ENCODE data around the gene TXNRD1.
"Not testable (repeated sequence)": the region's sequence is repeated elsewhere in the genome, so short reads cannot be mapped to it uniquely, and the experiment has no call there.

Gene TXNRD1

DNA sequence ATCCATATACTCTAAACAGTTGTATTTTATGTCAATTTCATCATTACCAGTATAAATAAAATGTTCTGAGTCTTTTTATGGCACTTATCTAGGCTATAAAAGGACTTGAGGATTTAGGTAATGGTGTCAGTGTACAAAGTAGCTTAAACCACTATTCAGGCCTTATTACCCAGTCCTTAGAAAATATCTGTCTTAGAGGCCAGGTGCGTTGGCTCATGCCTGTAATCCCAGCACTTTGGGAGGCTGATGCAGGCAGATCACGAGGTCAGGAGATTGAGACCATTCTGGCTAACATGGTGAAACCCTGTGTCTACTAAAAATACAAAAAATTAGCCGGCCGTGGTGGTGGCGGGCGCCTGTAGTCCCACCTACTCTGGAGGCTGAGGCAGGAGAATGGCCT, 112.7 kb downstream of the TXNRD1 start:
- not testable (repeated sequence) for DNase-seq (ENCODE audit: low spot score)

DNA sequence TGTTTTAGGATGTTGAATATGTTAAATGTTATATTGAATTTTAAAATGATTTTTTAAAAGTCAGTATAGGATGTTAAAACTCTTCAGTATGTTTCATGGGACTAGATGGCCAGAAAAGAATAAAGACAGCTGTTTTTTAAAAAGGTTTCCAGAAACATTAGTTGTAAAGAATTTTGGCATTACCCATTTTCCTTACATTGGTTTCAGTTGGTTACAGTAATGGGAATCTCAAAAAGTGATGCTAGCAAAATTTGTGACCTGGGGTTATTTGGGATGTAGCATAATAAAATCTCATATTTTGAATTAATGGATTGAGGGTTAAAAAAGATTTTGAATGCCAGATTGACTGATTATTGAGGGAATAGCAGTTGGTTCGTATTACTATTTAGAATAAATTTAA, 113.2 kb downstream of the TXNRD1 start:
- no peak for DNase-seq (ENCODE audit: low spot score)

DNA sequence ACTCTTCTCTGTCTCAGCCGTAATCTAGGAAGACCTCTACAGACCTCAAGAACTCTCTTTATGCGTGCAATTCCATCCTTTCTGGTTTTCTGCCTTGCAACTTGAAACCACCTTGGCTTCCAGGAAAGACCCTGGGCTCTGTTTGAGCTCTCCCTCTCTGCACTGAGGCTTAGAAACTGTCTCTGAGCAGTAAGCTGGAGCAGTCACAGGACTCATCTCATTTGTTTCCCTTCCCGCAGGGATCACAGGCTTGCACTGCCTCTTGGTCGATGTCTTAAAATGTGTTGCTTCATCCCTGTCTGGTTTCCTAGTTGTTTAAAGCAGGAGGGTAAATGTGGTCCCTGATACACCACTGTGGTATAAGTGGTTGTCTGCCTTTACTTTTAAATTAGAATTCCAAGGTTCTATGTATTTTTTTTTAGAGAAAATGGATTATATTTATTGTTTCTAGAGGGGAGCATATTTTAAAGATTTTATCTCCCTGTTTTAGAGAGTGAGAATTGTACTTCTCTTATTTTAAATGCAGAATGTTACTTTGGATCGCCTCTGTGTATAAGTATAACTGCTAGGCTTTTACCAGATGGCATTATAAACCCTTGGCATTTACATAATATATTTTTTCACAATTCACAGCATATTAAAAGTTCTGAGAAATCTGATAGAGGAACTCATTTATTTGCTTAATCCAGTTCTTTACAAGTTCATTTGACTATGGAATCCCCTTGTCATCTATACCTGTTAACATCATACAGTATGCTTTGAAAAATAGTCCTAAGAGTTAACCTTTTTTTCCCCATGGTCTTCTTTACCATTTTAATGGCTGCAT, 114.3 kb downstream of the TXNRD1 start:
- DNase-seq (ENCODE audit: low spot score), result no peak

DNA sequence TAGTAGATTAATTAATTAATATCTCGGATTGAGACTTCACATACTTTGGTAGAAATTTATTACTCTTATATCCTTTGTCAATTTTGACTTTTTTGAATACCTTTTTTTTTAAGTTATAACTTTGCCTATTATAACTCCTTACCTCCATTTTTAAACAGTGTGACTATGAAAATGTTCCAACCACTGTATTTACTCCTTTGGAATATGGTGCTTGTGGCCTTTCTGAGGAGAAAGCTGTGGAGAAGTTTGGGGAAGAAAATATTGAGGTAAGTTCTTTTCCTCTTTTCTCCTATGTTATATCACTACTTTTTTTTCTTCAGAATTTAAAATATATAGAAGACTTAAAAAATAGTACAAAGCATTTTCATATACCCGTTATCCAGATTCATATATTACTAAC, 115.8 kb downstream of the TXNRD1 start:
- no peak for DNase-seq (ENCODE audit: low spot score)

DNA sequence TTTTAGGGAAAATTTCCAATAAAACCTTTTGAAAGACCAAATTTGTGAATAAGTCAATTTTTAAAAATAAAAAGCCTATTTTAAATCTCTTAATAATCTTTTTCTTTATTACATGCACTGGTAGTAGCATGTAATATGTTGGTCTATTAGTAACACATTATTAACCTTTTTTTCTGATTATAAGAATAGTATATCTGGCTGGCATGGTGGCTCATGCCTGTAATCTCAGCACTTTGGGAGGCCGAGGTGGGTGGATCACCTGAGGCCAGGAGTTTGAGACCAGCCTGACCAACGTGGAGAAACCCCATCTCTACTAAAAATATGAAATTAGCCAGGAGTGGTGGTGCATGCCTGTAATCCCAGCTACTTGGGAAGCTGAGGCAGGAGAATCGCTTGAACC, 116.7 kb downstream of the TXNRD1 start:
- DNase-seq (ENCODE audit: low spot score), result not testable (repeated sequence)

DNA sequence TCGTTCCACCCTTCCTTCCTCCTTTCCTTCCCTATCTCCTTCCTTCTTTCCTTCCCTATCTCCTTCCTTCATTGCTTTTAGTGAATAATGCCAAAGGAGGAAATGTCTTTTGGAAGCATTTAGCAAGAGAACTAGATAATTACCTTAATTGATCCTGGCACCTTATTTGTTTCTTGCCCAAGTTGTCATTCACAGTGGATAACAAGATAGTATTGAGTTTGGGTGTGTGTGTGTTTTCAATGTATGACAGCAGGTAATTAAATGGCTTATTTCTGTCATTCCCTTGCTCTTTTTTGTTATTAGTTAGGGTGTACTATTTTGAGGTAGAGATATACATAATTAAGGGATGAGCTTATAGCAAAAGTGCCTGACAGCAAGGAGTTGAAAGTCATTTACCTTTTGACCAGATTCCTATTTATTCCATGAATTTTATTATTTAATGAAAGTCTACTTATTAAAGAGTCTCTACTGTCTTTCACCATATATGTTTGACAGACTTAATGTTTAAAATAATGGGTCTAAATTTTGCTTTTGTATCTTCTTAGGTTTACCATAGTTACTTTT, 118.2 kb downstream of the TXNRD1 start:
- DNase-seq (ENCODE audit: low spot score), result no peak

DNA sequence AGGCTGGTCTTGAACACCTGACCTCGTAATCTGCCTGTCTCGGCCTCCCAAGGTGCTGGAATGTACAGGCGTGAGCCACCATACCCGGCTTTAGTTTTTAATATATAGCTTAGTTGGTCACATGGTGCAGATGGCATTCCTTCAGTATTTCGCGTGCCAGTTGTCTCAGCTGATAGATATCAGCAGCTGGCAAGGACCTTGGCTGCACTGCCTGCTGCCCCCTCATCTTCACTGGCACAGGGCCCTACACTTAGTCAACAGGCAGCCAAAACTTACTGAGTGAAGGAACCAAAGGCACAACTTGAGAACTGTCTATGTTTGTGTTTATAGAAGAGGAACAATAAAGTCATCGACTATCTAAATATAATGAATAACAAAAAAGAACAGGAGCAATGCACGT, 119.0 kb downstream of the TXNRD1 start:
- DNase-seq (ENCODE audit: low spot score), result no peak

DNA sequence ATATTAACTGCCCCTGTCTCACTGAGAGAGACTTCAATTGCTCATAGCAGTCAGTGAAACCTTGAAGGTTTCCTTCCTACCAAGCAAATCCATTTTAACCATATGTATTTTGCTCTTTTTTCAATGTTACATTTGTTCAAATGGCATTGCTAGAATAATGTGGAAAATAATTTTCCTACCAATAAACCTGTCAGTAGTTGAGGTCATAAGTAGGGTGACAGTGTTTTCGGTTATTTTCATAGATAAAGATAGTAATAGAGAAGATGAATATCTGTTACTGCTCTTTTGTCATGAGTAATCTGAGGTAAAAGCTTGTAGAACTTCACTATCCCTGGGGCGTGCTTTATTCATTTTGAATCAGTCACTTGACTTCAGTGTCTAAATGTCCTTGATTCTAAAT, 120.5 kb downstream of the TXNRD1 start:
- DNase-seq (ENCODE audit: low spot score), result no peak

DNA sequence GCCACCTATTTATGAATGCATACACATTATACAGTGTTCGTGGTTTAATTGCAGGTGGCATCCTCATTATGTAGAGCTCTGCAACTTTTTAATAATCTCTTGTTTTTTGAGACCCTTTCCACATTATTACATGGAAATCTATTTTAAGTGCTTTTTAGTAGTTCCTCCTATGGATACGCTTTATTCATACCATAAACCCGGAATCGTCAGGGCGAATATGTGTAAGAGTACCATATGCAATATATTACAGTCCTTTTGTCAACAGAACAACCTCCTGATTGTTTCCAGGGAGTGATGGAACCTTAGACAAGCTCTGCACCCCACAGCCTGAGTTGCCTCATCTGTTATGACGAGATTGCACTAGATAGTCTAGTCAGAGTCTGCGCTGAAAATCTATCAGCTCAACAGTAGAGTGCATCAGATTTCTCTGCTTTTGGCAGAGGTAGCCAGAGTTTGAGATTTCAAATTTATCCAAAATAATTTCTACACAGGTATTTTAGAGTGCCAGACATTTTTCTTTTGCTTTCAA, 121.5 kb downstream of the TXNRD1 start:
- DNase-seq (ENCODE audit: low spot score), result no peak

DNA sequence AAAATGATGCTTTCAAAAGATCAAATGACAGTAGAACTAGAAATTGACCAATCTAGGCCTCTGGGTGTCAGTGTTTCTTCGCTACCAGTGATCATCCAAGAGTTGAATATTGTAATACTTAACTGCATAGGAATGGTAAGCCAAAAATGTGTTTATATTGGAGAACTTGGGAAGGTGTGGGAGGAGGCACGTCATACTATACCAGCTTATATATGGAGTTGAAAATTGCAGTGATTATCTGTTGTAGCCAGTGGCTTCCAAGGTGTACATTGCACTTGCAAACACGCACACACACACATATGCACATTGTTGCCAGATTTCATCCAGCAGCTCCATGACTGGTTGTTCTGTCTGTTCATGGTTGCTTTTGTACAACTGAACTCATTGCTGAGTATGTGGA, 124.1 kb downstream of the TXNRD1 start:
- no peak for DNase-seq (ENCODE audit: low spot score)

DNA sequence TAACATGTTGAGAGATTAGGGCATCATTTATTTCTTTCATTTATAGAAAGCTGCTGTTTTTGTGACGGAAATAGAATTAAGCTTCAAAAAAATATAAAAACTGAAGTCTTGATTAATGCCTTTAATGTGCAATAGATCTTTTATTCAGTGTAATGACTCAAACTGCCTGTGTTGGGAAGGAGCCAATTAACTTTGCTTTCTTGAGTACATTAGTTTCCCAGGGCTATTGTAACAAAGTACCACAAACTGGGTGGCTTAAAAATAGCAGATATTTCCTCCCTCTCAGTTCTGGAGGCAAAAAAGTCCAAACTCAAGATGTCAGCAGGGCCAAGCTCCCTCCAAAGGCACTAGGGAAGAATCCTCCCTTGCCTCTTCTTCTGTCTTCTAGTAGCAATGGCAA, 124.6 kb downstream of the TXNRD1 start:
- DNase-seq (ENCODE audit: low spot score), result no peak

DNA sequence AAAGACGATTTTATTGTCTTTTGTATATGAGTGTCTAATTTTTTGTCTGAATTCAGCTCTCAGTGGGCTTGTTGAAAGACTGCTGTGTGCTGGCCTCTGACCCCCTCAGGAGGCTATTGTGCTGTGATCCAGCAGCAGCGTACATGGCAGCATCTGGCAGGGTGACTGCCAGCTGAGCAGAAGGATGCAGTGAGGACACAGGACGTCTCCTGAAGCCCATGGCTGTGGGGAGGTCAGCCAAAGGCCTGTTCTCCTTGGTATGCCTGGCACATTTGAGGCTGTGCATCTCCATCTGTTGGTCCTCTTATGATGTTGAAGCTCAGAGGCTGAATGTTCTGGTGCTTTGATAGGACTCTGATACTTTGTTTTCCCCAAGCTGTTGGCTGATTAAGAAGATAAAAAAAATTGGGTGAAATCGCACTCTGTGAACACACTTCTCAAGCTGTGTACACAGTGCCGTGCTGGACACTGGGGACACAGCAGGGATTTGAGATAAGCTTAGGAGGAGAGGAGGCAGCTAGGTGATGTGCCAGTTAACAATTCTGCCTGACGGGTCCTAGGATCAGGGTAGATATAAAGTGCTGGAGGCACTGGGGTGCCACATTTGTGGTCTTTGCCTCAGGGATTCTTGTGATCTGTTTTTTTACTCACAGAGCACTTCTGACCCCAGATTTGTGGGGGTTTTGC, 125.5 kb downstream of the TXNRD1 start:
- DNase-seq (ENCODE audit: low spot score), result no peak

DNA sequence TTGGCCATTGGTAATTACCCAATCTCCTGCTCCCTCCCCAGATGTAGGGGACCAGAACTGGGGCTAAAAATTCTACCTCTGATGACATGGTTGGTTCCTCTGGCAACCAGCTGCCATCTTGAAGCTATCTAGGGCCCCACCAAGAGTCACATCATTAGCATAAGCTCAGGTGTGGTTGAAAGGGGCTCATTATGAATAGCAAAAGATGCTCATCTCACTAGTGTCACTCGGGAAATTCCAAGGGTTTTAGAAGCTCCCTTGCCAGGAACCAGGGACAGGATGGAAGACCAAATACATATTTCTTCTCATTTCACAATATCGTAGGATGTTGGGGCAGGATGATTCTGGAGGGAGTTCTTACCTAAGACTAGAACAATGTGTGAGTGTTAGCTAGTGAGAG, 126.6 kb downstream of the TXNRD1 start:
- DNase-seq (ENCODE audit: low spot score), result no peak

DNA sequence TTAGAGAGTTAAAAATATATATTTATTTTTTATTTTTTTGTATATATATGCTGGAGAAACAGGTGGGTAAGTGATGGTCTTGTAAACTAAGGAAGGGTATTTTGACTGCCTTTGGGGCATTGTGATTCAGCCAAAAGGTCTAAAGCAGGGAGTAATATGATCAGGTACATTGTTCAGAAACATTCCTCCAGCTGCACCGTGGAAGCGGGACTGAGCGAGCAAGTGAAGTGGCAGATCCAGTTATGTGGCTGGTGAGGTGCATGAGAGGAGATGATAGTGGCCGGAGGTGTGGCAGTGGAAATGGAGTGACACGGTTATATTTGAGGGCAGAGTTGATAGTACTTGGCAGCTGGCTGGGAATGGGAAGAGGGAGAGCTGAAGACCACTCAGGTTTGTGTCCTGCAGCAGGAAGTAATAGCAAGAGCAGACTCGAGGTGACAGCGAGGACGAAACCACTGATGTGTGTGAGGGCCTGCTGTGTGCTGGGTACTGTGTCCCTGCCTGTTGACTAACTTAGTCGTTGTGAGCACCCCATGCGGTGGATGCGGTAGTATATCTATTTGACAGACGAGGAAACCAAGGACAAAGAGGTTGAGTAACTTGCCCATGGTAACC, 127.2 kb downstream of the TXNRD1 start:
- no peak for DNase-seq (ENCODE audit: low spot score)

DNA sequence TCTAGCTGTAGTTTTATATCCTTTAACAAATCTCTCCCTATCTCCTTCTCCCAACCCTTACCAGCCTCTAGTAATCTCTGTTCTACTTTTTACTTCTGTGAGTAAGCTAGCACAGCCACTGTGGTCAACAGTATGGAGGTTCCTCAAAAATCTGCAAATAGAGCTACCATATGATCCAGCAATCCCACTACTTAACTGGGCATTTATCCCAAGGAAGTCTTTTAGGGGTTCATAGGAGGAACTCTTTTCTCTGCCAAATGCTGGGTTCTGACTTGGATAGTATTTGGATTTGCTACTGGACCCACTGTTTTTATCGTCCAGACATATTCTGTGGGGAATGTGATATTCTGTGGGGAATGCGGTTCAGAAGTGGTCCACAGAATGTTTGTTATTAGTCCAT, 129.1 kb downstream of the TXNRD1 start:
- DNase-seq (ENCODE audit: low spot score), result no peak

DNA sequence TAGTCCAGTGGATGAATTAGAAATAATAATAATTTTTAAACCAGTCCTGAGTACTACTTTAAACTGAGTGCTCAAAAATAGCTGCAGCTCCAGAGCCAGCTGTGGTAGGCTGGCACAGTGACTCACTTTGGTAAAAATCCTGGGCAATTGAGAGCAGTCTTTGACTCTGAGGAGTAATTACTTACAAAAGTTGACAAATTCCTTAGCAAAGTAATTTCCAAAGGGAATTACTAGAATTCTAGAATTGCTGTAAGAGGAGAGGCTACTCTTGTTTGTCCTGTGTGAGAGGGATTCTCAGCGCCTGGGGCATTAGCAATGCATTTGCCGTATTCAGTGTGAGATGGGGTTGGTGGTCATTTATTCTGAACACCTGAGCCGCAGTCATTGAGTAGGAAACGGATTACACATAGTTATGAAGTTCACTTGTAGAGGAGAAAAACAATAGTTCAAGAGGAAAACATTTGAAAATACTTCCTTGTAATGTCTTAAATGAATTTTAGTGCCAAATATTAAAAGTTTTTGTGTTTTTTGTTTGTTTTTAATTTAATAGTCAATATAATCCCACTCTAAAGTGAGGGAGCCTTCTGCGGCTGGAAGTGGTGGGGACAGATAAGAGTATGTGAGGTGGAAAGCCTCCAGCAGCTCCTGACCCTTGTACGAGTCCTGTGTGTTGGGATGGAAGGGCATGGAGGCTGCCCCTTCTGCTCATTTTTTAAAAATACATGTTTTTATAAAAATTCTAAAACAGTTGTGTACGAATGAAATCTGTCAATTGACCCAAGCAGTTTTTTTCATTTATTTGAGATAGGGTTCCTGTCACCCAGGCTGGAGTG, 129.9 kb downstream of the TXNRD1 start:
- no peak for DNase-seq (ENCODE audit: low spot score)

DNA sequence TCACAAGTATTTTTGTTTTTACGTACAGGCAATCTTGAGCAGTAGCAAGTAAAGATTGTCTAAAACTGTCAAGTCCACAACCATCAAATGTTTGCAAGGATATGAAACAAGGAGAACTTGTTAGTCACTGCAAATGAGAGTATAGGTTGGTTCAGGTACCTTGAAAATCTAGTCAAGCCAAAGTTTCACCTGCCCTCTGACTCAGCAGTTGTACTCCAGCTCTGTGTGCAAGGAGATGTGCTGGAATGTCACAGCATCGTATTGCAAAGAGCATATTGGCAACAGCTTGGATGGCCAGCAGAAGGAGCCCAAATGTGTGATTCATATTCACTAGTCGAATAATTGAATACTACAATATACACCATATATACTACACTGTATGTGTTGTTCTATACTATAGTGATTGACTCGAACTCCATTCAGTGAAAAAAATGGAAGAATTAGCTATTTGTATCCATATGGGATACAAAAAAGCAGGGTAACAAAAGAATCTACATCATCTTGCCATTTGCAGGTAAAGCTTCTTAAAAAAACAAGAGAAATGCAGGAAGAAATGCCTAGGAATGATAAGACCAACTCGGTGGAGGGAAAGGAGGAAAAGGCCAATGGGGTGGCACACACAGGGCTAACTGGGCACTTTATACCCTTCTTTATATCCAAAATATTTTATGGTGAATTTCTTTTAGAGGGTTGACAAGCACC, 131.9 kb downstream of the TXNRD1 start:
- no peak for DNase-seq (ENCODE audit: low spot score)

DNA sequence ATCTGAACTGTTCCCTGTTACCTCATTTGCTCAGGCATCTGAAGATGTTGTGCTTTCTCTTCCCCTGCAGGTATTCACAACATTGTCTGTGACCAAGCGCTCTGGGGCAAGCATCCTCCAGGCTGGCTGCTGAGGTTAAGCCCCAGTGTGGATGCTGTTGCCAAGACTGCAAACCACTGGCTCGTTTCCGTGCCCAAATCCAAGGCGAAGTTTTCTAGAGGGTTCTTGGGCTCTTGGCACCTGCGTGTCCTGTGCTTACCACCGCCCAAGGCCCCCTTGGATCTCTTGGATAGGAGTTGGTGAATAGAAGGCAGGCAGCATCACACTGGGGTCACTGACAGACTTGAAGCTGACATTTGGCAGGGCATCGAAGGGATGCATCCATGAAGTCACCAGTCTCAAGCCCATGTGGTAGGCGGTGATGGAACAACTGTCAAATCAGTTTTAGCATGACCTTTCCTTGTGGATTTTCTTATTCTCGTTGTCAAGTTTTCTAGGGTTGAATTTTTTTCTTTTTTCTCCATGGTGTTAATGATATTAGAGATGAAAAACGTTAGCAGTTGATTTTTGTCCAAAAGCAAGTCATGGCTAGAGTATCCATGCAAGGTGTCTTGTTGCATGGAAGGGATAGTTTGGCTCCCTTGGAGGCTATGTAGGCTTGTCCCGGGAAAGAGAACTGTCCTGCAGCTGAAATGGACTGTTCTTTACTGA, 132.9 kb downstream of the TXNRD1 start:
- no peak for DNase-seq (ENCODE audit: low spot score)

DNA sequence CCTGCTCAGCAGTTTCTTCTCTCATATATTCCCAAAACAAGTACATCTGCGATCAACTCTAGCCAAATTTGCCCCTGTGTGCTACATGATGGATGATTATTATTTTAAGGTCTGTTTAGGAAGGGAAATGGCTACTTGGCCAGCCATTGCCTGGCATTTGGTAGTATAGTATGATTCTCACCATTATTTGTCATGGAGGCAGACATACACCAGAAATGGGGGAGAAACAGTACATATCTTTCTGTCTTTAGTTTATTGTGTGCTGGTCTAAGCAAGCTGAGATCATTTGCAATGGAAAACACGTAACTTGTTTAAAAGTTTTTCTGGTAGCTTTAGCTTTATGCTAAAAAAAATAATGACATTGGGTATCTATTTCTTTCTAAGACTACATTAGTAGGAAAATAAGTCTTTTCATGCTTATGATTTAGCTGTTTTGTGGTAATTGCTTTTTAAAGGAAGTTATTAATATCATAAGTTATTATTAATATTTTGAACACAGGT, 133.5 kb downstream of the TXNRD1 start:
- DNase-seq (ENCODE audit: low spot score), result no peak
